Type B pancreatic cell (in vitro differentiated cells): ENCODE data around the gene RASIP1. TPM values are rescaled to one million over a fixed set of nuclear protein-coding genes. Genes with fewer than 3 reads are reported as not detected.

Source experiments
- DNase-seq: peaks from one replicate; pipeline ENCODE4 v3.0.0; 2021; ENCODE audit warnings: mixed read lengths; ENCODE audit not compliant: unreplicated experiment; ENCODE audit errors: extremely low spot score
- H3K27ac Mint-ChIP-seq: 2 replicates; pipeline ENCODE4 v1.8.0; 2021; ENCODE audit warnings: mild to moderate bottlenecking, mixed read lengths
- H3K27me3 Mint-ChIP-seq: 2 replicates; pipeline ENCODE4 v1.8.0; 2021; ENCODE audit warnings: mixed read lengths
- H3K36me3 Mint-ChIP-seq: 2 replicates; pipeline ENCODE4 v1.8.0; 2021; ENCODE audit warnings: mixed read lengths
- H3K4me1 Mint-ChIP-seq: one replicate; pipeline ENCODE4 v1.8.0; 2021; ENCODE audit warnings: mixed read lengths; ENCODE audit not compliant: unreplicated experiment
- H3K4me3 Mint-ChIP-seq: 2 replicates; pipeline ENCODE4 v1.8.0; 2021; ENCODE audit warnings: mild to moderate bottlenecking, mixed read lengths
- H3K9me3 Mint-ChIP-seq: 2 replicates; pipeline ENCODE4 v1.8.0; 2021; ENCODE audit warnings: mixed read lengths
- total RNA-seq: library from RNA; stranded (reverse); gene quantifications from 2 replicates; pipeline ENCODE4 v1.2.1, GENCODE V29; 2021; ENCODE audit warnings: low replicate concordance
- TF ChIP-seq, protein P1 (sequence below): fragments of 200-600 bp; sonication (generic); conservative IDR thresholded peaks from 2 replicates; pipeline ENCODE4 v1.5.0; 2021; ENCODE audit warnings: antibody characterized with exemption, mild to moderate bottlenecking

Gene RASIP1
- total RNA-seq, 1 donor from 2014 or later = 4.6 TPM

DNA sequence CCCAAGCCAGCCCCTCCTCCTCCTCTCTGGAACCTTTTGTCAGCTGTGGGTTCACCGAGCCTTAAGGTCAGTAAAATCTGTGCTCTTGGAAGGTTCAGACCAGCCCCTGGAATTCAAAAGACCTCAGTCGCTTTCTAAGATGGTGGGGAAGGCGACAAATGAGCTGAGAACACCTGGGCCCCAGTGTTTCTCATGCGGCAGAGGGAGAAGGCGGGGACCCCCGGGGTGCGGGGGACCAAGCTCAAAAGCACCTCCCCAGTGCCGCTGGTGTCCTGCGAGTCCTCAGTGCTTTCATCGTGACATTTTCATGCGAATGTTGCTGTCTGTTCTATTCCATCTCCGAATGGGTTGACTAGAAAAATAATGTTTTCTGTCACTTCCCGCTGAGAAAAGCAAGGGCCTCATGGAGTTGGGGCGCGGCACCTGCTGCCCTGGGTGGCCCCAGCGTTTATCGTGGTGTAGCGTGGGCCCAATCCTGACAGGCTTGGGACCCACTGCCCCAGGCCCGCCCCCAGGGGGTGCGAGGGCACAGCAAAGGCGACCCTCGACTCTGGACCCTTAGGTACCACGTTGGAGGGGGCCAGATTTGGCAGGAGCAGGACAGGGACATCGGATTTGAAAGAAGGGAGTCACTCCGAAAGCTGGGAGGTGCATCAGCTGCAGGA is 66.8 kb downstream of the RASIP1 start:
- Mint-ChIP-seq H3K36me3 (no peaks in the 10 kb centered on the region), H3K4me1 (peaks cover 27% of the 10 kb centered on the region), H3K27me3 (peaks cover 7% of the 10 kb centered on the region), H3K4me3 (no peak overlapping the region), H3K9me3 (no peaks in the 10 kb centered on the region), H3K27ac (no peak overlapping the region)
- no peak for DNase-seq
- TF ChIP-seq, protein P1, sequence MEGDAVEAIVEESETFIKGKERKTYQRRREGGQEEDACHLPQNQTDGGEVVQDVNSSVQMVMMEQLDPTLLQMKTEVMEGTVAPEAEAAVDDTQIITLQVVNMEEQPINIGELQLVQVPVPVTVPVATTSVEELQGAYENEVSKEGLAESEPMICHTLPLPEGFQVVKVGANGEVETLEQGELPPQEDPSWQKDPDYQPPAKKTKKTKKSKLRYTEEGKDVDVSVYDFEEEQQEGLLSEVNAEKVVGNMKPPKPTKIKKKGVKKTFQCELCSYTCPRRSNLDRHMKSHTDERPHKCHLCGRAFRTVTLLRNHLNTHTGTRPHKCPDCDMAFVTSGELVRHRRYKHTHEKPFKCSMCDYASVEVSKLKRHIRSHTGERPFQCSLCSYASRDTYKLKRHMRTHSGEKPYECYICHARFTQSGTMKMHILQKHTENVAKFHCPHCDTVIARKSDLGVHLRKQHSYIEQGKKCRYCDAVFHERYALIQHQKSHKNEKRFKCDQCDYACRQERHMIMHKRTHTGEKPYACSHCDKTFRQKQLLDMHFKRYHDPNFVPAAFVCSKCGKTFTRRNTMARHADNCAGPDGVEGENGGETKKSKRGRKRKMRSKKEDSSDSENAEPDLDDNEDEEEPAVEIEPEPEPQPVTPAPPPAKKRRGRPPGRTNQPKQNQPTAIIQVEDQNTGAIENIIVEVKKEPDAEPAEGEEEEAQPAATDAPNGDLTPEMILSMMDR = no peak

DNA sequence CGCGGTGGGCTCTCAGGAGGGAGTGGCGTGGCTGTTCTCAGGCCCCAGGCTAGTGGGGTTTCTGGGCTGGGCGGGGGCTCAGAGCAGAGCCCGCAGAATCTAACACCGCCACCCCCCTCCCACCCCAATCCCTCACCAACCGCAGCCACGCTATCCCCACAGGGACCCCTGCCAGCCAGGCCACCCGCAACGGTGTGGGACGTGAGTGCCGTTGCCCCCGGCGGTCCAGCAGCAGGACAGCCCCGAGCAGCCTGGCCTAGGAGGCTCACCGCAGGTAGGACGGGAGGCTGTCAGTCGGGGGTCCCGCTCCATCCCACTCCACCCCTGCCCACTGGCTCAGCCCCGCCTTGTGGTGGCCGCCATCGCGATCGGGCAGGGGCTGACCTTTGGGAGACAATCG is 67.4 kb downstream of the RASIP1 start, which contains the start of gene NTN5:
TSS of gene NTN5 (minus strand) at position 24 of the 400 bp plus-strand sequence. CDS start 2,031 bp downstream, outside the sequence.
- Mint-ChIP-seq H3K36me3 (no peaks in the 10 kb centered on the region), H3K4me3 (no peak within 1 kb of the TSS), H3K27me3 (peaks cover 7% of the 10 kb centered on the region), H3K9me3 (no peaks in the 10 kb centered on the region), H3K27ac (no peak within 1 kb of the TSS), H3K4me1 (peaks cover 27% of the 10 kb centered on the region)
- DNase-seq = no peak
- TF ChIP-seq, protein P1 = no peak

GRCh38 chr19:48671446-48671995 is 68.9 kb downstream of the RASIP1 start:
- no peaks in the 10 kb centered on the region for H3K36me3 Mint-ChIP-seq
- H3K27me3 Mint-ChIP-seq = peaks cover 7% of the 10 kb centered on the region

GRCh38 chr19:48670699-48671445 is 69.5 kb downstream of the RASIP1 start:
- peaks cover 7% of the 10 kb centered on the region for H3K27me3 Mint-ChIP-seq
- TF ChIP-seq, protein P1 = no peak
- no peaks in the 10 kb centered on the region for H3K36me3 Mint-ChIP-seq
- no peak for DNase-seq
- peaks cover 21% of the 10 kb centered on the region for H3K4me1 Mint-ChIP-seq
- no peak overlapping the region for H3K4me3 Mint-ChIP-seq
- peak overlapping the region; percentile 69 for H3K27ac Mint-ChIP-seq
- no peaks in the 10 kb centered on the region for H3K9me3 Mint-ChIP-seq

More at GRCh38 chr19:48671446-48671995, 68.9 kb downstream of the RASIP1 start:
- Mint-ChIP-seq H3K4me1 (peaks cover 21% of the 10 kb centered on the region), H3K4me3 (no peak overlapping the region), H3K27ac (peak overlapping the region; percentile 69), H3K9me3 (no peaks in the 10 kb centered on the region)
- DNase-seq = no peak
- TF ChIP-seq, protein P1 = no peak

Other genes with a start within 250 kb of the RASIP1 start
- 12.2 and 21.6 TPM in 2 replicates for gene LMTK3, start 228.8 kb downstream of the RASIP1 start, total RNA-seq
- gene SULT2B1, start 188.4 kb downstream of the RASIP1 start, total RNA-seq = 0.77 and 5.3 TPM in 2 replicates
- not detected in 2 replicates for gene SPACA4, start 133.9 kb downstream of the RASIP1 start, total RNA-seq
- gene FAM83E, start 125.5 kb downstream of the RASIP1 start, total RNA-seq = 6.1 and 8.1 TPM in 2 replicates
- 1,623 and 1,815 TPM in 2 replicates for gene RPL18, start 121.4 kb downstream of the RASIP1 start, total RNA-seq
- gene SPHK2, start 121.1 kb downstream of the RASIP1 start, total RNA-seq = 44.0 and 47.1 TPM in 2 replicates
- 24.5 and 31.5 TPM in 2 replicates for gene DBP, start 103.2 kb downstream of the RASIP1 start, total RNA-seq
- 13.8 and 43.3 TPM in 2 replicates for gene CA11, start 94.4 kb downstream of the RASIP1 start, total RNA-seq
- 0.86 and 1.2 TPM in 2 replicates for gene NTN5, start 67.6 kb downstream of the RASIP1 start, total RNA-seq
- gene FUT2, start 44.6 kb downstream of the RASIP1 start, total RNA-seq = 9.0 and 13.3 TPM in 2 replicates
- gene MAMSTR, start 20.9 kb downstream of the RASIP1 start, total RNA-seq = 2.0 and 3.6 TPM in 2 replicates
- gene IZUMO1, start 6.3 kb upstream of the RASIP1 start, total RNA-seq = 2.2 and 4.8 TPM in 2 replicates
- gene FUT1, start 12.0 kb upstream of the RASIP1 start, total RNA-seq = 11.2 and 15.0 TPM in 2 replicates
- gene FGF21, start 14.9 kb upstream of the RASIP1 start, total RNA-seq = not detected in 2 replicates
- 52.8 and 73.3 TPM in 2 replicates for gene BCAT2, start 70.4 kb upstream of the RASIP1 start, total RNA-seq
- 9.4 and 12.9 TPM in 2 replicates for gene HSD17B14, start 95.9 kb upstream of the RASIP1 start, total RNA-seq
- gene PLEKHA4, start 128.0 kb upstream of the RASIP1 start, total RNA-seq = 15.8 and 45.4 TPM in 2 replicates
- gene PPP1R15A, start 131.8 kb upstream of the RASIP1 start, total RNA-seq = 57.5 and 161 TPM in 2 replicates
- gene TULP2, start 158.1 kb upstream of the RASIP1 start, total RNA-seq = not detected in 2 replicates
- gene NUCB1, start 159.7 kb upstream of the RASIP1 start, total RNA-seq = 202 and 205 TPM in 2 replicates
- gene DHDH, start 193.1 kb upstream of the RASIP1 start, total RNA-seq = 1.4 and 3.4 TPM in 2 replicates
- 161 and 201 TPM in 2 replicates for gene BAX, start 214.3 kb upstream of the RASIP1 start, total RNA-seq
- 1,657 and 2,039 TPM in 2 replicates for gene FTL, start 224.7 kb upstream of the RASIP1 start, total RNA-seq